Thymus (tissue), 11 donors: ENCODE data around the gene ABCG5. TPM values are rescaled to one million over a fixed set of nuclear protein-coding genes. Genes with fewer than 3 reads are reported as not detected.

Source experiments
- DNase-seq, 9 donors: peaks; one replicate each; pipeline ENCODE4 v3.0.0-alpha.2; 2013; ENCODE audit warnings: low spot score in 9 of 9, low read depth in 6 of 9, missing footprints in 1 of 9
- H3K27ac ChIP-seq, 2 donors: one replicate each; pipeline ENCODE4 v1.5.1; 2013; ENCODE audit warnings: control low read depth in 1 of 2, low read depth in 1 of 2, low read length in 1 of 2, mild to moderate bottlenecking in 1 of 2, moderate library complexity in 1 of 2
- H3K27me3 ChIP-seq, 2 donors: one replicate each; pipeline ENCODE4 v1.5.1; 2013; ENCODE audit warnings: low read length in 1 of 2; ENCODE audit not compliant: control insufficient read depth in 2 of 2, insufficient read depth in 1 of 2
- H3K36me3 ChIP-seq, 2 donors: one replicate each; pipeline ENCODE4 v1.5.1; 2013; ENCODE audit warnings: low read length in 1 of 2, mild to moderate bottlenecking in 1 of 2, moderate library complexity in 1 of 2; ENCODE audit not compliant: control insufficient read depth in 2 of 2, insufficient read depth in 2 of 2
- H3K4me1 ChIP-seq, 2 donors: one replicate each; pipeline ENCODE4 v1.5.1; 2013; ENCODE audit warnings: low read length in 2 of 2; ENCODE audit not compliant: control insufficient read depth in 2 of 2, insufficient read depth in 2 of 2
- H3K4me3 ChIP-seq, 2 donors: one replicate each; pipeline ENCODE4 v1.5.1; 2013; ENCODE audit warnings: low read length in 2 of 2, control low read depth in 1 of 2, mild to moderate bottlenecking in 1 of 2
- H3K9me3 ChIP-seq, 2 donors: one replicate each; pipeline ENCODE4 v1.5.1; 2013; ENCODE audit warnings: low read length in 1 of 2, mild to moderate bottlenecking in 1 of 2; ENCODE audit not compliant: control insufficient read depth in 2 of 2, insufficient read depth in 1 of 2
- WGBS: extraction: QIAGEN DNeasy Blood & Tissue Kit; methylation state at CpG from one replicate; pipeline ENCODE4 v1.1.7; 2013; 5-methylcytosine and 5-hydroxymethylcytosine counted together
- polyA plus RNA-seq: library from polyadenylated mRNA; stranded (reverse); fragments of 200-250 nt; gene quantifications from one replicate; pipeline ENCODE4 v1.2.3, GENCODE V29; 2013
- total RNA-seq: library from RNA; stranded (reverse); fragments of 120-200 nt; gene quantifications from one replicate; pipeline ENCODE4 v1.2.4, GENCODE V29; 2013
- donor health status: healthy.

Gene ABCG5
- total and polyA plus RNA-seq, 2 donors = 0.09 TPM; not detected in 1

- DNase-seq = no peak
- 89% methylated on average over 11 of the region's 11 CpGs for WGBS
- H3K9me3 ChIP-seq = no peaks in the 10 kb centered on the region
- H3K27me3 ChIP-seq = no peaks in the 10 kb centered on the region
- no peaks in the 10 kb centered on the region for H3K36me3 ChIP-seq
- H3K27ac ChIP-seq = no peak overlapping the region
- no peak overlapping the region for H3K4me3 ChIP-seq
- H3K4me1 ChIP-seq = no peaks in the 10 kb centered on the region
These were observed 36.3 kb upstream of the ABCG5 start for GRCh38 chr2:43874776-43875451.

GRCh38 chr2:43872151-43872550 lies 33.5 kb upstream of the ABCG5 start:
- WGBS = 92% methylated on average over 12 of the region's 12 CpGs

GRCh38 chr2:43855292-43855691 lies 16.7 kb upstream of the ABCG5 start:
- DNase-seq = no peak
- Histone ChIP-seq H3K9me3 (peaks cover 0 to 1% of the 10 kb centered on the region in 2 donors), H3K4me3 (no peak overlapping the region), H3K27me3 (no peaks in the 10 kb centered on the region), H3K4me1 (no peaks in the 10 kb centered on the region), H3K27ac (no peak overlapping the region), H3K36me3 (no peaks in the 10 kb centered on the region)
- 96% methylated on average over 2 of the region's 2 CpGs for WGBS

More at GRCh38 chr2:43872151-43872550, 33.5 kb upstream of the ABCG5 start:
- Histone ChIP-seq H3K27ac (no peak overlapping the region), H3K9me3 (no peaks in the 10 kb centered on the region), H3K36me3 (no peaks in the 10 kb centered on the region), H3K4me3 (no peak overlapping the region), H3K27me3 (no peaks in the 10 kb centered on the region), H3K4me1 (no peaks in the 10 kb centered on the region)
- no peak for DNase-seq

GRCh38 chr2:43854671-43855070 lies 16.0 kb upstream of the ABCG5 start:
- Histone ChIP-seq H3K36me3 (no peaks in the 10 kb centered on the region), H3K27me3 (no peaks in the 10 kb centered on the region), H3K4me3 (no peak overlapping the region), H3K4me1 (no peaks in the 10 kb centered on the region), H3K27ac (no peak overlapping the region), H3K9me3 (peaks cover 0 to 1% of the 10 kb centered on the region in 2 donors)
- no peak for DNase-seq
- WGBS = 91% methylated on average over 3 of the region's 3 CpGs

GRCh38 chr2:43853141-43854081 lies 14.8 kb upstream of the ABCG5 start:
- Histone ChIP-seq H3K9me3 (peaks cover 0 to 1% of the 10 kb centered on the region in 2 donors), H3K27ac (no peak overlapping the region), H3K4me3 (no peak overlapping the region), H3K4me1 (no peaks in the 10 kb centered on the region), H3K27me3 (no peaks in the 10 kb centered on the region), H3K36me3 (no peaks in the 10 kb centered on the region)
- WGBS = 94% methylated on average over 10 of the region's 10 CpGs
- DNase-seq = no peak

GRCh38 chr2:43852196-43852730 lies 13.6 kb upstream of the ABCG5 start:
- Histone ChIP-seq H3K4me3 (no peak overlapping the region), H3K4me1 (no peaks in the 10 kb centered on the region), H3K27ac (no peak overlapping the region), H3K9me3 (peaks cover 0 to 1% of the 10 kb centered on the region in 2 donors), H3K36me3 (no peaks in the 10 kb centered on the region), H3K27me3 (no peaks in the 10 kb centered on the region)
- WGBS = 95% methylated on average over 21 of the region's 21 CpGs
- no peak for DNase-seq

- Histone ChIP-seq H3K9me3 (peaks cover 0 to 1% of the 10 kb centered on the region in 2 donors), H3K27ac (no peak overlapping the region), H3K4me1 (no peaks in the 10 kb centered on the region), H3K36me3 (no peaks in the 10 kb centered on the region), H3K27me3 (no peaks in the 10 kb centered on the region), H3K4me3 (no peak overlapping the region)
- WGBS = 95% methylated on average over 20 of the region's 20 CpGs
- no peak for DNase-seq
These were observed 12.7 kb upstream of the ABCG5 start for GRCh38 chr2:43851011-43851980.

- no peak overlapping the region for H3K4me3 ChIP-seq
- no peaks in the 10 kb centered on the region for H3K9me3 ChIP-seq
- DNase-seq = no peak
- H3K4me1 ChIP-seq = no peaks in the 10 kb centered on the region
- WGBS = 93% methylated on average over 1 of the region's 1 CpG
- no peaks in the 10 kb centered on the region for H3K36me3 ChIP-seq
- no peaks in the 10 kb centered on the region for H3K27me3 ChIP-seq
- no peak overlapping the region for H3K27ac ChIP-seq
These were observed 9.6 kb upstream of the ABCG5 start for GRCh38 chr2:43848214-43848613.
